Tibial artery (tissue), 4 donors: Measurements from ENCODE around the gene DYSF.

ENCODE experiments used
- DNase-seq, 2 donors: peaks; one replicate each; pipeline ENCODE4 v3.0.0-alpha.2; 2019
- H3K27ac ChIP-seq, 2 donors: fragments of 200-600 bp; sonication (generic) in 1 of 2; 1 replicate in 1 of 2; 2 replicates in 1 of 2; pipeline ENCODE4 v1.5.1; 2018 to 2019; ENCODE audit warnings: mild to moderate bottlenecking in 1 of 2
- H3K27me3 ChIP-seq, 2 donors: fragments of 200-600 bp; sonication (generic) in 1 of 2; one replicate each; pipeline versions ENCODE4 v1.5.1 to v1.6.0; 2016 to 2019
- H3K36me3 ChIP-seq, 3 donors: fragments of 200-600 bp; sonication (generic) in 2 of 3; one replicate each; pipeline ENCODE4 v1.5.1; 2016 to 2019; ENCODE audit warnings: mild to moderate bottlenecking in 2 of 3
- H3K4me1 ChIP-seq, 4 donors: fragments of 200-600 bp; sonication (generic) in 2 of 4; 1 replicate in 3 of 4; 2 replicates in 1 of 4; pipeline ENCODE4 v1.5.1; 2016 to 2019
- H3K4me3 ChIP-seq, 2 donors: fragments of 200-600 bp; sonication (generic) in 1 of 2; 1 replicate in 1 of 2; 2 replicates in 1 of 2; pipeline ENCODE4 v1.5.1; 2018 to 2019; ENCODE audit warnings: mild to moderate bottlenecking in 2 of 2
- H3K9me3 ChIP-seq, 3 donors: fragments of 200-600 bp; sonication (generic) in 1 of 3; one replicate each; pipeline ENCODE4 v1.5.1; 2016 to 2019
- CTCF ChIP-seq, 2 experiments: fragments of 200-600 bp in 1 of 2; fragments of 450-650 bp in 1 of 2; IDR thresholded peaks; one replicate each; pipeline ENCODE4 v1.5.1; 2017 to 2019; ENCODE audit warnings: antibody characterized with exemption in 2 of 2, mild to moderate bottlenecking in 1 of 2, moderate library complexity in 1 of 2
- intact Hi-C: fragments of 100-400 bp; cut with DNase I; formaldehyde crosslinking; loops from one replicate; pipeline ENCODE4 v1.15.0; 2023; ENCODE audit warnings: low total_unique reads

DYSF gene

GRCh38 chr2:71618327-71619113 is 165.2 kb downstream of the DYSF start:
- Histone ChIP-seq H3K4me3 (no peak overlapping the region), H3K36me3 (no peaks in the 10 kb centered on the region), H3K9me3 (no peaks in the 10 kb centered on the region), H3K27ac (peak overlapping the region; percentile 65 to 72), H3K4me1 (peaks cover 0 to 39% (median 32%) of the 10 kb centered on the region in 4 donors), H3K27me3 (no peaks in the 10 kb centered on the region)
- intact Hi-C loops: loop anchor here (5.0 to 10.0 kb wide), 2 partner anchors 71 to 256 kb away; no protein-coding TSS in a partner anchor
- DNase-seq: peak; percentile 35 to 85
- TF ChIP-seq CTCF (IDR thresholded peaks at IDR 0.05): no peak

GRCh38 chr2:71619230-71619741 is 165.9 kb downstream of the DYSF start:
- Histone ChIP-seq H3K27ac (peak overlapping the region; percentile 65 to 72), H3K9me3 (no peaks in the 10 kb centered on the region), H3K4me3 (no peak overlapping the region), H3K27me3 (no peaks in the 10 kb centered on the region), H3K4me1 (peaks cover 0 to 33% (median 28%) of the 10 kb centered on the region in 4 donors), H3K36me3 (no peaks in the 10 kb centered on the region)
- DNase-seq: peak in 1 of 2 donors; percentile 71
- intact Hi-C loops: loop anchor here (5.0 to 10.0 kb wide), 2 partner anchors 72 to 256 kb away; no protein-coding TSS in a partner anchor
- TF ChIP-seq CTCF (IDR thresholded peaks at IDR 0.05): no peak

GRCh38 chr2:71620116-71620515 is 166.8 kb downstream of the DYSF start:
- no peaks in the 10 kb centered on the region for H3K36me3 ChIP-seq
- H3K27me3 ChIP-seq: no peaks in the 10 kb centered on the region
- no peak for TF ChIP-seq CTCF (IDR thresholded peaks at IDR 0.05)
- H3K4me3 ChIP-seq: no peak overlapping the region
- H3K27ac ChIP-seq: no peak overlapping the region
- intact Hi-C loops: no loop called here
- H3K4me1 ChIP-seq: peaks cover 0 to 24% (median 20%) of the 10 kb centered on the region in 4 donors
- H3K9me3 ChIP-seq: no peaks in the 10 kb centered on the region
- peak in 1 of 2 donors; percentile 42 for DNase-seq

DNA sequence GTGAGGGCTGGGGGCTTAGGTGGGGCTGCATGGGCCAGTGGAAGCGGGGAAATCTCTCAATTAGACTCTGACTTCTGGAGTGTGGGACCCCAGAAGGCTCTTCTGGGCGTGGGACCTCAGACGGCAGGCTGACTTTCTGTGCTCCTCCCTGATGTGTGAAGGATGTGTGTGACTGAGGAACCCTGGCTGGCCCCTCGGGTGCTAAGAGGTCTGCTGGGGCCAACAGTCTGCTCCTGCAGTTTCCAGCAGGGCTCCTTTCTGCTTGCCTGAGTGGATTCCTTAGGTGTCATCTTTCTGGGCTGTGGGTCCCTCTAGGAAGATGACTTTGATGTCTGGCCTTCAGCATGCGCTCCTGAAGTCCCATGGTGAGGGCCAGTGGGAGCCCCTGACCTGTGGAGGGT is 167.5 kb downstream of the DYSF start:
- no peaks in the 10 kb centered on the region for H3K36me3 ChIP-seq
- TF ChIP-seq CTCF (IDR thresholded peaks at IDR 0.05): no peak
- intact Hi-C loops: no loop called here
- H3K27ac ChIP-seq: no peak overlapping the region
- DNase-seq: peak in 1 of 2 donors; percentile 39
- H3K4me3 ChIP-seq: no peak overlapping the region
- no peaks in the 10 kb centered on the region for H3K27me3 ChIP-seq
- peaks cover 0 to 17% (median 12%) of the 10 kb centered on the region in 4 donors for H3K4me1 ChIP-seq
- H3K9me3 ChIP-seq: no peaks in the 10 kb centered on the region

- Histone ChIP-seq H3K9me3 (no peaks in the 10 kb centered on the region), H3K27ac (no peak overlapping the region), H3K4me3 (no peak overlapping the region), H3K36me3 (no peaks in the 10 kb centered on the region), H3K4me1 (no peaks in the 10 kb centered on the region), H3K27me3 (no peaks in the 10 kb centered on the region)
- no peak for DNase-seq
- no peak for TF ChIP-seq CTCF (IDR thresholded peaks at IDR 0.05)
- intact Hi-C loops: no loop called here
These were observed 175.9 kb downstream of the DYSF start for GRCh38 chr2:71629273-71629672.
